Spleen (tissue), 7 donors: ENCODE measurements around the gene MYLK.

ENCODE experiments used
- POLR2A ChIP-seq, 3 donors: fragments of 450-650 bp; IDR thresholded peaks; one replicate each; pipeline ENCODE4 v1.5.1; 2017; ENCODE audit warnings: antibody characterized with exemption in 3 of 3, mild to moderate bottlenecking in 1 of 3
- TF ChIP-seq, protein P1 (sequence below), 11 experiments: fragments of 200-600 bp in 7 of 11; fragments of 450-650 bp in 4 of 11; sonication (generic) in 4 of 11; IDR thresholded peaks in 8 of 11; conservative IDR thresholded peaks in 3 of 11; 1 replicate in 7 of 11; 2 replicates in 4 of 11; pipeline versions ENCODE4 v1.4.0 to v1.8.0; 2016 to 2021; ENCODE audit warnings: antibody characterized with exemption in 11 of 11, inconsistent platforms in 4 of 11, mild to moderate bottlenecking in 1 of 11
- donor health status: DM: no; HTN: no; CAD: no; lungs with moderate emphysema.
- donor health status: DM: no; HTN: no; CAD: no.
- donor health status: DM: no; HTN: no; CAD: no.

DNA sequence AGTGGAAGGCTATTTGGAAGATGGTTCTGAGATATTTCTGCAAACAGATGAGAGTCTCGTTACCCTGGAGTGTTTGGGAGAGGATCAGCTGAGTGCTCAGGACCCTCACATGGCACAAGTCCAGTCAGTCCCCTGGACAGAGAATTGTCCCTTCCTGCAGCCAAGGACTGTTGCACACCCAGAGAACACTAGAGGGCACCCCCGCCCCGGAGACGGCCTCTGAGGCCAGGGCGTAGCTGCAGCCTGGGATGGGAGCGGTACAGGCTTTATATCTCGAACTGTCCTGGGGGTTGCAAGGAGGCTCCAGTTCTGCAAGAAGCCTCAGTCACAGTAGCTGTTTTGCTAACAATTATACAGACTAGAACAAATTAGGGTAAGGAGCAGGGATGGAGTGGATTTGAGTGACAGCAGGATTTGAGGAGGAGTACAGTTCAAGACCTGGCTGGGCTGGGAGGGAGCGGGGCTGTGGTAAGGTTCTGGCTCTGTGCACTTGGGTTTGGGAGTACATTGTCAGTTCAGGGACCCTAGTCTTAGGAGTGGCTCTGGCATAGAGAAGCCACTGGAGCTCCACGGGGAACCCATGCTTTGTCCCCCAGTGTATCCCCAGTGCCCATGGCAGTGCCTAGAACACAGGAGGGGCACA, 231.7 kb downstream of the MYLK start:
- TF ChIP-seq, protein P1, sequence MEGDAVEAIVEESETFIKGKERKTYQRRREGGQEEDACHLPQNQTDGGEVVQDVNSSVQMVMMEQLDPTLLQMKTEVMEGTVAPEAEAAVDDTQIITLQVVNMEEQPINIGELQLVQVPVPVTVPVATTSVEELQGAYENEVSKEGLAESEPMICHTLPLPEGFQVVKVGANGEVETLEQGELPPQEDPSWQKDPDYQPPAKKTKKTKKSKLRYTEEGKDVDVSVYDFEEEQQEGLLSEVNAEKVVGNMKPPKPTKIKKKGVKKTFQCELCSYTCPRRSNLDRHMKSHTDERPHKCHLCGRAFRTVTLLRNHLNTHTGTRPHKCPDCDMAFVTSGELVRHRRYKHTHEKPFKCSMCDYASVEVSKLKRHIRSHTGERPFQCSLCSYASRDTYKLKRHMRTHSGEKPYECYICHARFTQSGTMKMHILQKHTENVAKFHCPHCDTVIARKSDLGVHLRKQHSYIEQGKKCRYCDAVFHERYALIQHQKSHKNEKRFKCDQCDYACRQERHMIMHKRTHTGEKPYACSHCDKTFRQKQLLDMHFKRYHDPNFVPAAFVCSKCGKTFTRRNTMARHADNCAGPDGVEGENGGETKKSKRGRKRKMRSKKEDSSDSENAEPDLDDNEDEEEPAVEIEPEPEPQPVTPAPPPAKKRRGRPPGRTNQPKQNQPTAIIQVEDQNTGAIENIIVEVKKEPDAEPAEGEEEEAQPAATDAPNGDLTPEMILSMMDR (IDR thresholded peaks at IDR 0.05 in 8 of 11, conservative IDR thresholded peaks at IDR 0.05 in 3 of 11): peak; percentile 36 to 84 (median 74)
- TF ChIP-seq POLR2A (IDR thresholded peaks at IDR 0.05): no peak
